ENCODE data around the gene RGCC. TPM values are rescaled to one million over a fixed set of nuclear protein-coding genes. Genes with fewer than 3 reads are reported as not detected.

RGCC gene
- total RNA-seq, 1 donor from 2014 or later, result 7.4 TPM

- DNase-seq (ENCODE audit: low read depth), result no peak
Observed at GRCh38 chr13:41452462-41452861, 4.9 kb upstream of the RGCC start.

DNA sequence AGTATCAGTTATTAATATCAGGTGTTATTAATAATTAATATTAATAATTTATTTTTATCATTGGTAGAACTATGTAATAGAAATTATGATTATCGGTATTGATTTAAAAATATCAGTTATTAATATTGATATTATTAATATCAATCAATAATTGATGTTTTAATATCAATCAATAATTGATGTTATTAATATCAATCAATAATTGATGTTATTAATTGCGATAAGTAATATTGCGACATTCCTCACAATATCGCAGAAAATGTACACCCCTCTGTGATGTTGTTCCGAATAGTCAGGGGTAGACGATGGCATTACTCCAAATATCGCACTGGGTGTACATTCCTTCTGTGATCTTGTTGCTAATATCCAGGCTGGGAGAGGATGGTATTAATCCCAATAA is 3.7 kb upstream of the RGCC start:
- no peak for DNase-seq (ENCODE audit: low read depth)

GRCh38 chr13:41454170-41454569 is 3.2 kb upstream of the RGCC start:
- DNase-seq (ENCODE audit: low read depth), result no peak

GRCh38 chr13:41455725-41456419 is 1.5 kb upstream of the RGCC start:
- no peak for DNase-seq (ENCODE audit: low read depth)

DNA sequence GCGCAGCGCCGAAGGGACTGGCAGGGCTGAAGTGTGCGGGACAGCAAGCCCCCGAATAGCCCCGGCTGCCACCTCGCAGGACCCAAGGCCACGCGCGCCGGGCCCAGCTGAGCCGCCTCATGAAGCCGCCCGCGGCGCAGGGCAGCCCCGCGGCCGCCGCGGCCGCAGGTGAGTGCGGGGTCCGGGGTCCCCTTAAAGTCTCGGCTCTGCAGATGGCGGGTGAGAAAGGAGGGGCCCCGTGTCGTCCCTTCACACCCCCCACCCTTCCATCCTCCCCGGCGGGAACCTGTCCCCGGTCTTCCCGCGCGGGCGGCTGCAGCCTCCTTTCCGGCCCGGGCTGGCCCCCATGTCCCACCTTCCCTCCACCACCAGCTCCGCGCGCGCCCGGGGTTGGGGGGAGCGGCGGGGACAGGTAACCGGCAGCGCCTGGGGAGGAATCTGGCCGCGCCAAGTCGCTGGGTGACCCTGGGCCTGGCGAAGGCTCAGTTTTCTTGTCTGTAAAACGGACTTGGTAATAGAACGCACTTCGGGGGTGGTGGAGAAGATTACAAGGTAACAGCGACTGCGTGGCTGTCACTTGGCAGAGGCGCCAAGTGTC is 338 bp downstream of the RGCC start:
- DNase-seq (ENCODE audit: low read depth), result no peak

- no peak for DNase-seq (ENCODE audit: low read depth)
Observed at GRCh38 chr13:41458187-41458760, 924 bp downstream of the RGCC start.

DNA sequence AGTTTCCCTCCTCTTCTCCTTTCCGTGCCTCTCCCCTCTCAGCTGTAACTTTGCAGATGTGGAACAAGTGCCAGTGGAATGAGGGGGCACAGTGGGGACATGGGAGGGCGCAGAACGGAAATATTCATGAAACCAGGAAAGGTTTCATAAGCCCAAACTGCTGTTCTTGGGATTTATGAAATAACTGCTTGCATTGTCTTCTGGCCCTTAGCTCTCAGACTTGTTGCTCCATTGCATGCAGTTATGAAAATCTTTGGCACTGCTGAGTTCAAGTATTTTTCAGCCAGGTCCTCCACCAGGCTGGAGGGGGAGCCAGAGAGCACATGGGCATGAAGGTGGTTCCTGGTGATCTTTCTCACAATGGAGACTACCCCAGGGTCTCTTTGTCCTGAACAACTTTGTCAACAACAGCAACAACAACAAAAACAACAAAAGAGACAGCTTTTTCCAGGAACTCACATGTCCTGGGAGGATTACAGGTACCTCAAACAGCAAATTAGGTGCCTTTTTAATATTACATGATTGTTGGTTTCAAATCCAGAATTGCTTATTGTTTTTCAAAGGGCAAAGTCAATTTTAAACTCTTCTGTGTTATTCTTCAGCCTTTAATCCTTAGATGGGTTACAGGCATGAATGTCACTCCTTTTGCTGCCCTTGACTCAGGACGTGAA is 1.5 kb downstream of the RGCC start:
- peak; percentile 28 for DNase-seq (ENCODE audit: low read depth)

- DNase-seq (ENCODE audit: low read depth), result no peak
Observed at GRCh38 chr13:41459432-41460073, 2.2 kb downstream of the RGCC start.

DNA sequence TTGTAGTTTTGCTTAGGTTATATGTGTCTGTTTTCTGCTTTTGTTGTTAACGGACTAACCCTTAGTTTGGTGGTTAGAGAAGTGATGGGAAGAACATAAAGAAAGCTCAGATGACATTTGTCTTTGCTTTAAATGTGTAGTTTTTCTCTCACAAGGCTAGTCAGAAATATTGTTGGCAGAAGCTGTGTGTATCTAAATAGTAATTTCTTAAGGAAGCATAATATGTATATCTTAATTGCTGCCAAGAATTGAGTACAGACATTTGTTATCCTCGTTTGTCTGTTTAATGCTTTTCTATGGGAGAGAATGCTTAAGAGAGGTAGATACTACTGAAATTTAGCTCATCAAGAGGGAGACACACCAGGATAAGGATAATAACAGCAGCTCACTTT is 2.7 kb downstream of the RGCC start:
- no peak for DNase-seq (ENCODE audit: low read depth)

- DNase-seq (ENCODE audit: low read depth), result no peak
Observed at GRCh38 chr13:41460930-41461329, 3.6 kb downstream of the RGCC start.

- DNase-seq (ENCODE audit: low read depth), result no peak
Observed at GRCh38 chr13:41461527-41462139, 4.3 kb downstream of the RGCC start.

GRCh38 chr13:41462427-41462826 is 5.1 kb downstream of the RGCC start:
- DNase-seq (ENCODE audit: low read depth), result no peak

DNA sequence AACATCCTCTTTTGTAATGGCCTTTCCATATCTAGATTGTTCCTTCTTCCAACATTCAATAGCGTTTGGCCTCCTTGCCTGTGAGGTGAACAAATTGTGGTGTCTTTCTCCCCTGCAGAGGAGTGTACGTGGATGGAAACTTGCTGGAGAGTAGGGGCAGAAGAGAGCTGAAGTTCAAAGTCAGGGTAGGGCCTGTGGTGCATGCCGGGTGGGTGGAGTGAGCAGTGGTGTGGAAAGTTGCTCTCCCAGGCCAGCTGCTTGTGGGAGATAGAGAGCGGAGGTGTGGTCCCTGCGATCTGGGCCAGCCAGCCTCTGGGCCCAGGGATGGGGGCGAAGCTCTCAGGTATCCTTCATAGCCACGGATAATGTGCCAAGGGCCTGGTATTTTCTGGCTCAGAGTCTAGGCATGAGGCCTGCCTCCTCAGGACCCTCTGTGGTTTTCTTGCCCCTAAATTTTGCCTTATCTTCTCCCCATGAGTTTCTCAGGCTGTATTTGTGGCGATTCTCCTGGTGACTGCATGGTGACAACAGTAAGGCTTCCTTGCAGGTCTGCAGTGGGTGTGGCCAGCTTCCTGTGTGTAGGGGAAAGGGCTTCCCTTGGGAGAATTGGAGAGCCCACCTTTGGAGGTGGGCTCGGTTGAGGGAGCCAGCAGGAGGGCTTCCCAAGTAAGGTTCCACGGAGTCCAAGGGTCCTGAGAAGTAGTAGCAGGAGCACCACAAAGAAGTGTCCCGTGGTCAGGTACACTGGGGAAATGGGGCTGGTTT is 6.7 kb downstream of the RGCC start:
- DNase-seq (ENCODE audit: low read depth), result no peak

- DNase-seq (ENCODE audit: low read depth), result peak; percentile 53
Observed at GRCh38 chr13:41465241-41465847, 8.0 kb downstream of the RGCC start.

DNA sequence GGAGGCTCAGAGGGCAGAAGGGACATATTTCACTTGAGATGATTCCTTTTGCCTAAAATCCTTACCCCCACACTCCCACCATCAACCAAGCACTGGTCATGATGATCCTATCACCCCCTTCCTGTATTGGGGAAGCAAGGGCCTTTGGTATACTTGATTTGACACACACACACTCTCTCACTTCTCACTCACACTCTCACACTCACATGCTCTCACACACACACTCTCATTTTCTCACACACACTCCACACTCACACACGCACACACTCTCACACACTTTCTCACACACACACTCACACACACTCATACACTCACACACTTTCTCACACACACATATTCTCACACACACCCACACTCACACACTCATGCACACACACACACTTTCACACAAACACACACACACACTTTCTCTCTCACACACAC is 8.6 kb downstream of the RGCC start:
- no peak for DNase-seq (ENCODE audit: low read depth)

DNA sequence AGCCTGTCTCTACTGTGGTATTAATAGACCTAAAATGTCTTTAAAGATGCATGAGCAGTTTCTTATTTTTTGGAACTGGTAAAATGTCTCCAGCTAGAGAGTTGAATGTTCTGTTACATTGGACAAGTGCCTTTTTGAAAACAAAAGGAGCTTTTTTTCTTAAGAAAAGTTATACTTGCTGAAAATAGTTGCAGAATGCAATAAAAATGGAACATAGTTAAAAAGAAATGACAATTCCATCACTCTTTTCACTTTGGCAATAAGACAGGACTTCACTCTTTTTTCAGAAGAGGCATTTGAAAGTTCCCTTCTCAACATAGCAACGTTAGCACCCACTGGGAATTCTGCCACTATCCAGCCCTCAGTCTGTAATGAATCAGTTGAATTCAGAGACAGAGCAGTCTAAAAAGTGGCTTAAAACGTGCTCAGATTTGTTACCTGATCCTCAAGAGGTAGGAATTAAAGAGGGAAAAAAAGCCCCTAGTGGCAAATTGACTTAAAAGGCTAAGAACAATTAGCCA is 10.1 kb downstream of the RGCC start:
- DNase-seq (ENCODE audit: low read depth), result no peak

DNA sequence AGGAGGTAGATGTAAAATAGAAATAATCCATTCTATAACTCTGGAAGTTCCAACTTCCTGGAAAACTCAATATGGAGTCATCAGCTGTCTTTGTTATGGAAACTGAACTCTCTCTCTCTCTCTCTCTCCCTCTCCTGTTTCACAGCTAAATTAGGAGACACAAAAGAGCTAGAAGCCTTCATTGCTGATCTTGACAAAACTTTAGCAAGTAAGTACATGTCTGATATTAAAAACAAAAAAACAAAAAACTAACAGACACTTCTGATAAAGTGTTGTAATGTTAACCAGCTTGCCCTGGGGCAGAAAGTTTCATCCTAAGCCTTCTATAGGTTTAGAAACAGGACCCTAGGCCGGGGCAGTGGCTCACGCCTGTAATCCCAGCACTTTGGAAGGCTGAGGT is 11.3 kb downstream of the RGCC start:
- DNase-seq (ENCODE audit: low read depth), result peak; percentile 20

- DNase-seq (ENCODE audit: low read depth), result no peak
Observed at GRCh38 chr13:41470196-41470595, 12.8 kb downstream of the RGCC start.

DNA sequence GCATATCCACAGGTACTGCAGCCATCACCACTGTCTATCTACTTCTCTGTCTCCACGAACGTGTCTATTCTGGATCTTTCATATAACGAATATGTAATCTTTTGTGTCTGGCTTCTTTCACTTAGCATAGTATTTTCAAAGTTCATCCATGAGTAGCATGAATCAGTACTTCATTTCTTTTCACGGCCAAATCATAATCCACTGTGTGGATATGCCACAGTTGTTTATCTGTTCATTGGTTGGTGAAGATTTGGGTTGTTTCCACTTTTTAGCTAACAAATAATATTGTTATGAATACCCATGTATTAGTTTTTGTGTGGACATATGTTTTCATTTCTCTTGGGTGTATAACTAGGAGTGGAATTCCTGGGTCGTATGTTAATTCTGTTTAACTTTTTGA is 14.4 kb downstream of the RGCC start:
- DNase-seq (ENCODE audit: low read depth), result no peak

DNA sequence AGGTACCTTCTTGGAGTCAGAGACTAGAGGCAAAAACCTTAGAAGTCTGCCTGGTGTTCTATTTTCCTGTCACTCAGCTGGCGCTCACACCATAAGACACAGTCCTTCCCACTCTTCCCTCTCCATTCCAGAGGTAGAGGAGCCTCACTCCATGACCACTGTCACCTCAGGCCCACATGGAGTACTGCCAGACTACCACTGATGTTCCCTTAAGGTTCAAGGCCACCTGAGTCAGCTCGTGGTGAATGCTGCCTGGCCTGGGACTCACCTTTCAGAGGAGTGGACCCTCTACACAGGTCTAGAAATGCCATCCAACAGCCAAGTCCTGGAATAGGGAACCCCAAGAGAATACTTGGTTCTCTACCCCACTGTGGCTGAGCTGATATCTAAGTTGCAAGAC is 29.9 kb downstream of the RGCC start:
- DNase-seq (ENCODE audit: low read depth), result no peak
